HG02840 (cell line): ENCODE results near the gene C3orf49.

Experiments
- ATAC-seq: cut with Tn5 transposase; IDR thresholded peaks from one replicate; pipeline ENCODE4 v1.9.1; 2021; ENCODE audit warnings: mild to moderate bottlenecking, moderate library complexity, moderate number of reproducible peaks; ENCODE audit not compliant: unreplicated experiment, low FRiP score

Gene C3orf49, protein sequence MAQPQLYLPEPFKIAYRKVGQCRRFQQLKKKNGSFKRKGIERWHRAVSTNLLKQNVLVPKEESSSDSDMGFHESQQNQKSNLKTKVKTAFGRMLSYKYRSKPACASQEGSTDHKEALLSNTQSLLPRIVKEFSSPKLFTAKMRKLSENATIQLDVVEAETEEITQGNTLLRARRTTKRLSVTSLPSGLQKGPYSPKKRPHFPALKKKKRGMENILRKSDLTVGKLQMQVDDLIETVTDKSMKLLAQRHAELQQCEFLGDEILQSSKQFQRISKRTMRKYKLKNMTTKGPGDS

DNA sequence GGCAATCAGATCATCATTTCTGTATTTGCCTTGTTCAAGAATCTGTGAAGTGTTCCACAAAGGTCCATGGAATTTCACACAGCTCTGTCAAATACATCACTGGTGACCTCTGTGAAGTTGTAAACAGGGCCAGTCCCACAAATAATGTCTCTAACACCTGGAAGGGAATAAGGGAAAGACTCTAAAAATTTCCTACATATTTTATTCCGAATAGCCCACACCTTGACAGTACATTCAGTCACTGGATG, at the start of gene C3orf49:
TSS of gene C3orf49 (plus strand) at position 149 of the 248 bp plus-strand sequence. CDS start 173 bp downstream, outside the sequence.
- ATAC-seq, result no peak

DNA sequence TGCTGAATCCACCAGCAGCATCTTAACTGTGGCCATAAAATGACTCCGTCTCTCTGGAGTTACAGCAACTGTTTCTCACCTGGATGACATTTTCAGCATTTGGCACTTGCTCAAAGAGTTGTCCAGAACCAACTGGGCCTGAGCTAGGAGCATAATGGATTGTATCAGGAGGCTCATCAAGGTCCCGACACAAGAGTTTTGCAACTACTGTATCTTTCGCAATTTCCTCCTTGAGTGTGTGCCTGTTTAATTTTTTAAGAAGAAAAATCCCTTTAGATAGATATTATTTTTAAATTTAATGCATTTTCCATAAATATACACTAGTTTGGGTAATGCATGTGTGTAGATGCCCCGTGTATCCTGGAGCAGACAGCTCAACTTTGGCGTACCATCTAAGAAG, 44.3 kb upstream of the C3orf49 start:
- no peak for ATAC-seq

DNA sequence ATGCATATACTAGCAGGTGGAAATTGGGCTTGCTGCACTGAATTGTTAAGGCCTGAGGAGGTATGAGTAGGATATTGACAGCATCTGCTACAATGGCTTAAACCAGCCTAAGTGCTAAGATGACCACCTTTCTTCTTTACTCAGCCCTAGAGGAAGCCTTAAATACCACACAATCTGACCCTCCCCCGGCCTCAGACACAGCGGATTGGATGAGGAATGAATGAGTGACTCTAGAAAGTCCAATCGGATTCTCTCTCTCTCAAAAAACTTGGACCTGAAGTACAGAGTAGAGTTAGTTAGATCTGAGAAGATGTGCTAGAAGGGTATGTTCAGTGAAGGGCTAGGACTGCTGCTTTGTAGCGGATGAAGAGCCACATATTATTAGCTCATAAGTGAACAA, 39.9 kb upstream of the C3orf49 start:
- no peak for ATAC-seq

DNA sequence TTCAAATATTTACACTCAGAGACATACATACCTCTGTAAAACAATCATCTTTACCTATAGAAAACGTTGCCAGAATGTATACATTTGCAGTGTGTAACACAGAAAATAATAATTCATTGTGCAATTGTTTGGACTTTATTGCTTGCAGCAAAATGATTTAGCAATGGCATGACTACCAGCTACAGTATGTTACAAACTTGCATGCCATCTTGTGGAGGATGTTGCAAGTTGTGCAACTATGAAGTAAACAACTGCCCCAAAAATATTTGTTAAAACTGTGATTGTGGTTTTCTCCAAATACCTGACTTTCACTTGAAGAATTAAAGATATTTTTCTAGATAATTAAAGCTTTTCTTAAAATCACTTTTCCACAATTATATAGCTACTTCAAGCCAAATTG, 27.1 kb upstream of the C3orf49 start:
- ATAC-seq, result no peak

DNA sequence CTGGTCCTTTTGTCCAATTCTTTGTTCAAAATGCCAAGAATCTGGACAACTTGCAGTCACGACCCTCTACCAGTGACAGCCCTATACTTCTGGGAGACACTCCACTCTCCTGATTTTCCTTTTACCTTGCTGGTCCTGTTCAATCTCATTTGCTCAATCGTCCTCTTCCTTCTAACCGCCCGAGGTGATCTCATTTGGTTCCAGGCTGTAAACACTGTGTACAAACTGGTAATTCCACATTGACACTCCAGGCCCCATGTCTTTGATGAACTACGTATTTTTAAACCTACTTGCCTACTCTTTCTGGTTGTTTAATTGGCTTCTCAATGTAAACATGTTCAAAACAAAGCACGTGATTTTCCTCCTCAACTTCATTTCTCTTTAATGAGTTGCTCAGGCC, 23.7 kb upstream of the C3orf49 start:
- no peak for ATAC-seq

DNA sequence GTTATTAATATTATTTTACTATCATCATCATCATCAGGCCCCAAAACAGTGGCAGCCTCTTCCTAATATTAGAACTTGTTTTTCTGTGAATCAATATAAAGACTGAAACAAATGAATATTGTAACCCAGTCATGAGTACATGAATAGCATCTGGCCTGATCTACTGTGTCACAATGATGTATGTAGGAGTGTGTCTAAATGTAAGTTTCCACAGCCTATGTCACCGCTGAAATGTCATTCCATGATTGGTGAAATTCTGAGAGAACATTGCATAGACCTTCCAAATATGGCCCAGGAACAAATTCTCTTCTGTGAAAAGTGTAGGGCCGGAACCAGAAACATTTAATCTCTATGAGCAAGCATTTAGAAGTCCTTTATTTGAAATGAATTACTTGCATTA, 20.6 kb upstream of the C3orf49 start:
- ATAC-seq, result no peak

DNA sequence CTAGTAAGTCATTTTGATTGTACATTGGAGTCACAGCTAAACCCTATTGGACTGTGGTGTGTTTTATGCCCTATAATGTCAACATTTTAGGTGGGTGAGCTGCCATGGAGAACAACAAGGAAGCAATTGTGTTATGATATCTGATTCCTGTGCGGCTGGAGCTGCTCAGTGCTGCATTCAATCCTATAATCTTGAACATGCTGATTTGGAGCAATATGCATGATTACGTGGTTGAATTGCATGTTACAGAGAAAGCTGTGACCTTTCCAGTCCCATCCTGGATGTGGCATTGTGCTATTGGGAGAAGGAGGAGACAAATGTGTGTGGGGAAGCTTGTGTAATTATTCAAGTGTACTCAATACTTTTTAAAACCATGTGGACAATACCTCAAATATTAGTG, 20.1 kb upstream of the C3orf49 start:
- no peak for ATAC-seq

DNA sequence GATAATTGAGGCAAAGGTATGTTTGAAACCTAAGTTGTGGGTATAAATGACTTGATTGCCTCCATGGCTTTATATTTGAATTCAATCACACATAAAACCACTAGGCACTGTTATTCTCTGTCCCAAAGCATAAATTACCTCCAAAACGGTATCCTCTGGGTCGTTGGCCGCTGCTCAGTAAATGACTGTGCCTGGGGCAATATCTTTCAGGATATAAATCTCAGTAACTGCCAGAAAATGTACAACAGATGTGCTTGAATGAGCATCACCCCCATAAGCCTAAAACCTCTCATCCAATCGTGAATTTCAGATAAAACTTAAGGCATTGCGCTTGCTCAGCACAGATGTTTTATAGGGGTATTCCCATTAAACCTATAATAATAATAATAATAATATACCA, 19.0 kb upstream of the C3orf49 start:
- ATAC-seq, result no peak

DNA sequence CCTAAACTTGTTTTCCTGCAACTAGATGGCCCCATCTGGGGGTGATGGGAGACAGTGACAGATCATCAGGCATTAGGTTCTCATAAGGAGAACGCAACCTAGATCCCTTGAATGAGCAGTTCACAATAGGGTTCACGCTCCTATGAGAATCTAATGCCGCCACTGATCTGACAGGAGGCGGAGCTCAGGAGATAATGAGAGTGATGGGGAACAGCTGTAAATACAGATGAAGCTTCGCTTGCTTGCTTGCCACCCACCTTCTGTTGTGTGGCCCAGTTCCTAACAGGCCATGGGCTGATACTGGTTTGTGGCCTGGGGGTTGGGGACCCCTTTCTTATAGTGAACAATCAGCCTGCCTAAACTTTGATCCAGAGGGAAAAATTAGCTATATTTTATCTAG, 15.2 kb upstream of the C3orf49 start:
- no peak for ATAC-seq

DNA sequence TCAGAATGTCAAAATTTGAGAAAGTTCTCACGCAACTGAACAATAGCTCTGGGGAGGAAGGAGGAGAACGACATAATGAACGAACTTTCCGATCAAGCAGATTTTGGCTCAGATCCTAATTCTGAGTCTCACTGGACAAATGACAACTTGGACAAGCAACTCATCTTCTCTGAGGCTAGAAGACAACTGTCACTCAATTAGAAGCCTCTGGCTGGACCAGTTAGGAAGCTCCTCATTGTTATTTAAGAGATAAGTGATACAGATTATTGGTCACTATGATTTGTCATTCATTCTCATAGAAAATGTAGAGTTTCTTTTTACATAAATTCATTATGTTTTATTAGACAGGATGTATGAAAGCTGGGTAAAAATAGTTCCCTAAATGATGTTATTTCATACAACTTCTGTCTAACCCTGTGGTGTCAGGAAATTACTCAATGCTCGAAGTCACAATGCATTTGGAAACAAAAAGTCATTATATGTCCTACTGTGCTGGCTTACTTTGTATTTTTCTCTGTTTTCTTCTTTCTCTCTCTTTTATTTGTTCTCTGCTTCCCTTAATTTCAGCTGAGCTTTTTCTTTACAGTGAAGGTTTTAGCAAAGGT, 11.0 kb upstream of the C3orf49 start:
- no peak for ATAC-seq

DNA sequence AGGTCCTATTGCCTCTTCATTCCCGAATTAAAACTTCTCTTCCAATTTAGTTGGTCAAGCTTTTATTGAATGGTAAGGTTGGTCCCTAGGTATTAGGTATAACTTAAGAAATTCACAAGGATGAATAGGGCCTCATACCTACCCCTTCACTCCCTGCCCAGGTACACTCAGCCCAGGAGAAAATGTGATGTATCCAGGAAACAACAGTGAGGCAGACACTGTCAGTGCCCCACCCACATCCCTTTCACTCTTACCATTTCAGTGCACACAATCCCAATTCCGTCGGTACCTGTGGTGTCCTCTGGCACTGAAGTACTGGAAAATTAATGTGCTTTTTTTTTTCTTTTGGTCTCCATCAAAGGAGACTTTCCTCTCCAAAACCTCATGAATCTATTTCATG, 10.5 kb upstream of the C3orf49 start:
- no peak for ATAC-seq

DNA sequence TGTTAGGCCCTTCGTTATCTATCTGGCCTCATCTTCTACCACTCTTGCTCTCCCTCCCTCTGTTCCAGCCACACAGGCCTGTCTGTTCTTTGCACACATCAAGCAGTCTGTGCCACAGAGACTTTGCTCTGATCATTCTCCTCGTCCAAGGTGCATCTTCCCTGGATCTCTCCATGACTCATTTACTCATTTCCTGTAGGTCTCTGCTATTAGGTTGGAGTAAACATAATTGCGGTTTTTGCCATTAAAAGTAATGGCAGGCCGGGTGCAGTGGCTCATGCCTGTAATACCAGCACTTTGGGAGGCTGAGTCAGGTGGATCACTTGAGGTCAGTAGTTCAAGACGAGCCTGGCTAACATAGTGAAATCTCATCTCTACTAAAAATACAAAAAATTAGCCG, 9.5 kb upstream of the C3orf49 start:
- no peak for ATAC-seq

DNA sequence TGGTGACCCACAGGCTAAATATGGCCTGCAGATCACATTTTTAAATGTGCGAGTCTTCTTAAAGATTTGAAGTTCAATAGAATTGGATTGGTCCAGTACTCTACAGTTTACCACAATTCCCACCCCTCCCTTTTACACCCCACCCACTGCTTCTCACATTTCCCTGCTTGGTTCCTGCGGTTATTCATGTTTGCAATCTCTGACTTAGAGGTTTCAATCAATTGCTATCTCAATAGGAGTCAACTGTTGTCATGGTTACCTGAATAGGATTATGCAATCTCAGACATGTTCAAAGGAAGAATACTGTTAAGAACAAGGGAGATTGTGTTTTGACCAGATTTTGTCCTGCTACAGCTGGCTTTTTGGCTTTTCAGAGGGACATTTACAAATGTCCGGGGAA, 4.9 kb upstream of the C3orf49 start:
- no peak for ATAC-seq

DNA sequence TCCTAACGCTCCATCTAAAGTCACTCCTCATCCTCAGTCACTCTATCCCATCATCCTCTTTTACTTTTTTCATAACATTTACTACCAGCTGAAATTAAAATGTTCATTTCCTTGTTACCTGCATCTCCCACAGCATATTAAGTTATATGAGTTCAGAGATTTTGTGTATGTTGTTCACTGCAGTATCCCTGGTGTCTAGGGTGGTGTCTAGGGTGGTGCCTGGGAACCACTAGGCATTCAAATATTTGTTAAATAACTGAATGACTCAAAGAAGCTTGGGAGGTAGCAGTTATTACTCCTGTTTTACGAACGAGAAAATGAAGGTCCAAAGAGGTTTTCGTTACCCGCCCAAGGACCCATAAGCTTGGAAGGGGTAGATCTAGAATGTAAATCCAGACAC, 1.9 kb upstream of the C3orf49 start:
- no peak for ATAC-seq

DNA sequence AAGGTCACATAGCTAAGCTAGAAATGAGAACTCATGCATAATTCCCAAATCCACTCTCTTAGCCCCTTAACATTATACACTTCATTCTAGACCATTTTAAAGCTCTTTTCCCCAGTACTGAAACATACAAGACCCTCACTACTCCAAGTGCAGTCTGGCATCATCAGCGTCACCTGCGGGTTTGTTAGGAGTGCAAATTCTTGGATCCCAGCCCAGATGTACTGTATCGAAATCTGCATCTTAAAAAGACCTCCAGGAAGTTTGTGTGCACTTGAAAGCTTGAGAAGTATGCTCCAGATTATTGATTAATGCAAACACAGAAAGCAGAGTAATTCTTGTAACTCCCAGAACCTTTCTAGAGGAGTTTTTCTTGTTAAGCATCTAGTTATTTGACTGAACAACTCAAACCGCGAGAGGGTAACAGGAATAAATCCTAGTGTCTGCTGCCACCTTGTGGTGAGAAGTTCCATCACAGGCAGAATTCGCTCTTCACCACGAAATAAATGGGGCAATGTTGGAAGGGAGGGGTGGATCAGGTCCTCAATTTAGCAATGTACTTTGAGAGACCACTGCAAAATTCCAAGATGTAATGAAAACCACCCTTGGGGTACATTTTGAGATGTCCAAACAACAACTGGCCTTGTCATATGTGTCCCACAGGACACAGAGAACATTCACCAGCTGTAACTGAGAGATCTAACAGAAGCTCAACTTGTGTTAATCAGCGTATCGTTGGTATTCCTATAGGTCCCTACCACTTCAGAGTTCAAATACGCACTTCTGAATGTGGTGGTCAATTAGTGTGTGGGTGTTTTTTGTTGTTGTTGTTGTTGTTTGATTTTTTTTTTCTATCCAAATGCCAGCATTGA, 583 bp upstream of the C3orf49 start:
- no peak for ATAC-seq

DNA sequence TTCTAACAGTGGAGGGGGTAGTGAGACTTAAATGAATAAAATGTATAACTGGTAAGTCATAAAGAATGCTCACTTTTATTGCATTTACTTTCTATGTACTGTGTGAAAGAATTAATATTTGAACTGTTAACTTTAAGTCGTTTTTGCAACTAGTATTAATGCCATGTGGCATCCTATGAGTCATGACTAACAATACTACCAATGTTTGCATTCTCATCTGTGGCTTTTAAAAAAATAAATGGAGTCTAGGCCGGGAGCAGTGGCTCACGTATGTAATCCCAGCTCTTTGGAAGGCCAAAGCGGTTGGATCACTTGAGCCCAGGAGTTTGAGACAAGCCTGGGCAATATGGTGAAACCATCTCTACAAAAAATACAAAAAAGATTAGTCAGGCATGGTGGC, 5.2 kb downstream of the C3orf49 start:
- ATAC-seq, result no peak

DNA sequence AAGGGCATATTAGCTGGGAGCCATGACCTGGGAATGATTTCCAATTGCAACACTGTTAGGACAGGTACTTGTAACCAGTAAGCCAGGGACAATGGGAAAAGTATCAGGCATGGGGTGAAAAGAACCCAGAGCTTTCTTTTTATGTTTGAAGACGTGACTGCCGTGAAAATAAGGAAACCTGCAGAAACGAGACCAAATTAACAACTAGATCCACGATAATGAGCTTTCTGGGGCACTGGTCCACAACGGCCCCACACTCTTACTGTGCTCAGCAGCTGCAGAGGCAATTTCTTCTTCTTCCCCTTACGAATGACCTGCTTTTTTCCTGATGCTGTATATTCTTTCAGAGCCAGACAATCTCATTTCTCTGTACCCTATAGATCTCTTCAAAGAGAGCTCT, 11.4 kb downstream of the C3orf49 start:
- no peak for ATAC-seq

DNA sequence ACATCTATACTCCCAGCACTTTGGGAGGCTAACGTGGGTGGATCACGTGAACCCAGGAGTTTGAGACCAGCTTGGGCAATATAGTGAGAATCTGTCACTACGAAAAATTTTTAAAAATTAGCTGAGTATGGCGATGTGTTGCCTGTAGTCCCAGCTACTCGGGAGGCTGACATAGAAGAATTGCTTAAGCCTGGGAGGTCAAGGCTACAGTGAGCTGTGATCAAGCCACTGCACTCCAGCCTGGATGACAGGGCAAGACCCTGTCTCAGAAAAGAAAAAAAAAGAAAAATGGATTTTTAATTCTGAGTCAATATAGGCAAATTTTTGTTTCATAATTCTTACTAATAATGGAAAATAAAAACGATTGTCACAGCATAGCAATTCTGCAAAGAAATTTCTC, 13.3 kb downstream of the C3orf49 start:
- ATAC-seq, result no peak

DNA sequence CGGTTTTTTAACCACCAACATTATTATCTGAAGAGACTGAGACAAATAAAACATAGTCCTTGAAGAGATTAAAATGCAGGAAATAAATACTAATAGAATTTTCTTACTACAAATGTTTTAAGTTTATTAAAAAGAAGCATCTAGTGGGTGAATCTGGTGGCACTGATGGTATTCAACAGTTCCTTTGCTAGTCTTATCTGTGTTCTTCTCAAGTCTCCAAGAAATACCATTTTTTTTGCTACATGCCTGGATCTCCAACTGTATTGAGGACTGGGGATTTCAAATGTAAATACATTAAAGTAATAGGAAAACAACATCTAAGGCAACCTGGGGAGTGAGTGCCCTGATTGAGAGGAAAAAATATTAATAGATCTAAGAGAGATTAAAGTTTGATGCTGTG, 22.6 kb downstream of the C3orf49 start:
- no peak for ATAC-seq

DNA sequence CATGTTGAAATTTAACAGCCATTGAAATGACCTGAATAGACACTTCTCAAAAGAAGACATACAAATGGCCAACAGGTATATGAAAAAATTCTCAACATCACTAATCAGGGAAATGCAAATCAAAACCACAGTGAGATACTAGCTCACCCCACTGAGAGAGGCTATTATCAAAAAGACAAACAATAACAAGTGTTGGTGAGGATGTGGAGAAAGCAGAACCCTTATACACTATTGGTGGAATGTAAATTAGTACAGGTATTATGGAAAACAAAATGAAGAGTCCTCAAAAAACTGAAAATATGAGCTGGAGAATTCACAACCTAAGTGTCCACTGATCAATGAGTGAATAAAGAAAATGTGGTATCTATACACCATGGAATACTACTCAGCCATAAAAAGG, 23.0 kb downstream of the C3orf49 start:
- no peak for ATAC-seq

DNA sequence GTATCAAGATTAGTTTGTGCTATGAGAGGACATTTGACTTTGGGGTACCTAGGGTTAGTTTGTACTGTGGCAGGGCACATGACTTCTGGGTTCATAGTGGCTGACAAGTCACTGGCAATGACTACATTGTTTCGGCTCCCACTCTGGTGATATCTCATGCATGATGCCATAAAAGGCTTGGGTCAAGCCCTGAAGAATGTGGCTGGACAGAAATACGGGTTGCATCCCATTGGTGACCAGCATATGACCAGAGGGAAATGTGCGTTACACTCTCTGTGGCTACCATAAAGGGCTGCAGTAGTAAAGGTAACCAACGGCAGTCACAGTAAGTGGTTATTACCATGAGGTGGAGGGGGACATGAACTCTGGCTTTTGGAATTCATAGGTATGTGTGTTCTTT, 26.1 kb downstream of the C3orf49 start:
- ATAC-seq, result no peak
